KOPT-K1 (cell line): ENCODE data around the gene WDR20.
"Not testable (repeated sequence)": the region's sequence is repeated elsewhere in the genome, so short reads cannot be mapped to it uniquely, and the experiment has no call there.

Experiments used
- H3K27ac ChIP-seq: fragments of 200-600 bp; sonication (generic); 2 replicates; pipeline ENCODE4 v1.5.1; 2016; ENCODE audit warnings: antibody characterized with exemption, mild to moderate bottlenecking, low read depth, low read length; ENCODE audit not compliant: poor library complexity, severe bottlenecking
- H3K36me3 ChIP-seq: fragments of 200-600 bp; sonication (generic); 2 replicates; pipeline ENCODE4 v1.5.1; 2017; ENCODE audit warnings: antibody characterized with exemption, mild to moderate bottlenecking, low read length, moderate library complexity; ENCODE audit not compliant: insufficient read depth
- H3K9me3 ChIP-seq: fragments of 200-600 bp; sonication (generic); 2 replicates; pipeline ENCODE4 v1.5.1; 2017; ENCODE audit warnings: antibody characterized with exemption, low read length, mild to moderate bottlenecking; ENCODE audit not compliant: insufficient read depth, poor library complexity, severe bottlenecking

Gene WDR20, protein sequence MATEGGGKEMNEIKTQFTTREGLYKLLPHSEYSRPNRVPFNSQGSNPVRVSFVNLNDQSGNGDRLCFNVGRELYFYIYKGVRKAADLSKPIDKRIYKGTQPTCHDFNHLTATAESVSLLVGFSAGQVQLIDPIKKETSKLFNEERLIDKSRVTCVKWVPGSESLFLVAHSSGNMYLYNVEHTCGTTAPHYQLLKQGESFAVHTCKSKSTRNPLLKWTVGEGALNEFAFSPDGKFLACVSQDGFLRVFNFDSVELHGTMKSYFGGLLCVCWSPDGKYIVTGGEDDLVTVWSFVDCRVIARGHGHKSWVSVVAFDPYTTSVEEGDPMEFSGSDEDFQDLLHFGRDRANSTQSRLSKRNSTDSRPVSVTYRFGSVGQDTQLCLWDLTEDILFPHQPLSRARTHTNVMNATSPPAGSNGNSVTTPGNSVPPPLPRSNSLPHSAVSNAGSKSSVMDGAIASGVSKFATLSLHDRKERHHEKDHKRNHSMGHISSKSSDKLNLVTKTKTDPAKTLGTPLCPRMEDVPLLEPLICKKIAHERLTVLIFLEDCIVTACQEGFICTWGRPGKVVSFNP

DNA sequence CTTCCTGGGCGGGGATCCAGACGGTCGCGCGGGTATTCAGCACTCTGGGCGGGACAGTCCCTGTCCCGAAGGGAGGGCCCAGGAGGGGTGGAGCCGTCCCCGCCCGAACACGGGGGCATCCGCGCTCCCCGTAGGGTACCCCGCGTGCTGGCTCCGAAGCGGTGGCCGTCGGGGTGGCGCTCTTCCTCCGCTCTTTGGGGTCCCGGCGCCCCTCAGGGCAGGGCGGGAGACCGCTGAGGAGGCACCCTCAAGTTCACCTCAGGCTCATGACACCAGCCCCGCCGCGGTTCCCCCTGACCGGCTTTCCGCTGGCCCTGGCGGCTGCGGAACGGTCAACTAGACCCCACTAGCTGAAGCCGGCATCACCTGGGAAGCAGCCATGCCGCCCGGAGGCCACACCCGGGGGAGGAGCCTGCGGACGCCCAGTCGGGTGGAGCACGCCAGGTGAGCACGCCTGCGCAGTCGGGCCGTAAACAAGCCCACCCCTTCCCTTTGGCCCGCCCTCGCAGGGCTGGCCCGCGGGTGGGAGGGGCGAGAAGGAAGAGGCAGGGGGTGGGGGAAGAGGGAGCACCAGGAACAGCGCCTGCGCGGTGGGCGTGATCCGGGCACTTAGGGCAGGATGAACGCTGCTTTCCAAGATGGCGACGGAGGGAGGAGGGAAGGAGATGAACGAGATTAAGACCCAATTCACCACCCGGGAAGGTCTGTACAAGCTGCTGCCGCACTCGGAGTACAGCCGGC is at the start of gene WDR20:
WDR20 (plus strand) TSS at position 612 of the 741 bp plus-strand sequence; CDS start at position 639, 27 bp downstream.
- Histone ChIP-seq H3K27ac (peak within 1 kb of the TSS; percentile 81), H3K36me3 (peaks cover 20% of the 10 kb centered on the region), H3K9me3 (no peaks in the 10 kb centered on the region)

DNA sequence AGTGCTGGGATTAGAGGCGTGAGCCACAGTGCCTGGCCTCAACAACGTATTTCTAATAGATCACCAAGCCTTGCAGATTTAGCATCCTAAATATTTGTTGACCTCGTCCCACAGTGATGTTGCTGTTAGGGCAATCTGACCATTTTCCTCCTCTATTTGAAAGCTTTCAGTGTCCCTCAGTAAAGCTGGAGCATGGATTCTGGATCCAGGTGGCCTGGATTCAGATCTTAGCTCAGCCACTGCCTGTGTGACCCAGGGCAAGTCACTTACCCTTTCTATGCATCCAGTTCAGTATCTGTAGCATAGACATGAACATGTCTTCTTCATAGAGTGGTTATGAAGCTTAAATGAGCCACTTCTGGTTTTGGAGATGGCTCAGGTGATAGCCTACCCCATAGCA is 49.0 kb upstream of the WDR20 start:
- no peaks in the 10 kb centered on the region for H3K9me3 ChIP-seq
- peaks cover 8% of the 10 kb centered on the region for H3K36me3 ChIP-seq
- H3K27ac ChIP-seq = no peak overlapping the region

DNA sequence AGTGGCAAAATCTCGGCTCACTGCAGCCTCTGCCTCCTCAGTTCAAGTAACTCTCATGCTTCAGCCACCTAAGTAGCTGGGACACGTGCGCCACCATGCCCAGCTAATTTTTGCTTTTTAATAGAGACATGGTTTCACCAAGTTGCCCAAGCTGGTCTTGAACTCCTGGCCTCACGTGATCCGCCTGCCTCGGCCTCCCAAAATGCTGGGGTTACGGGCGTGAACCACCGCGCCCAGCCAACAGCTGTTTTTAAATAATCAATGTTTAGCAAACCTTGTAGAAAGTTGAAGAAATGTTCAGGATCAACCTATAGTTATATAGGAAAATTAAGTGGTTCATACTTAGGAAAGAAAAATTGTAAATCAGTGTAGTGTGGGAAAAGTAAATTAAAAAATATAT is 46.9 kb upstream of the WDR20 start:
- H3K27ac ChIP-seq = no peak overlapping the region
- no peaks in the 10 kb centered on the region for H3K36me3 ChIP-seq
- H3K9me3 ChIP-seq = no peaks in the 10 kb centered on the region

DNA sequence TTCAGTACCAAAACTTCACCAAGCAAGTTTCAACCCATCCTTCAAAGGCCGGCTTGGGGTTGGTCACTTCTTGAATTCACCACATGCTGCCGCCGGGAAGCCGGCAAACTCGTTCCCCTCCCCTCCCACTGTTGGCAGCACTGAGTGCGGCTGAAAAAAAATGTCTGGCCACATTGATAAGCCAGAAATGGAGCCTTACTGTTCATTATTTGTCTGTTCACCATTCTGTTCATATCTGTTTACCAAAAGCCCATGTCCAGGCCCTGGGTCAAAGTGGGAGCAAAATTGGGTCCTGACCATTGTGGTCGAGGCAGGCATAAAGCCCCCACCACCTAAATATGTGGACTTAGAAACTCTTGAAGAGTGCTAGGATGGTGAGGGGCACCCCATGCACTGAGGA is 45.6 kb upstream of the WDR20 start:
- Histone ChIP-seq H3K27ac (no peak overlapping the region), H3K9me3 (no peaks in the 10 kb centered on the region), H3K36me3 (no peaks in the 10 kb centered on the region)

DNA sequence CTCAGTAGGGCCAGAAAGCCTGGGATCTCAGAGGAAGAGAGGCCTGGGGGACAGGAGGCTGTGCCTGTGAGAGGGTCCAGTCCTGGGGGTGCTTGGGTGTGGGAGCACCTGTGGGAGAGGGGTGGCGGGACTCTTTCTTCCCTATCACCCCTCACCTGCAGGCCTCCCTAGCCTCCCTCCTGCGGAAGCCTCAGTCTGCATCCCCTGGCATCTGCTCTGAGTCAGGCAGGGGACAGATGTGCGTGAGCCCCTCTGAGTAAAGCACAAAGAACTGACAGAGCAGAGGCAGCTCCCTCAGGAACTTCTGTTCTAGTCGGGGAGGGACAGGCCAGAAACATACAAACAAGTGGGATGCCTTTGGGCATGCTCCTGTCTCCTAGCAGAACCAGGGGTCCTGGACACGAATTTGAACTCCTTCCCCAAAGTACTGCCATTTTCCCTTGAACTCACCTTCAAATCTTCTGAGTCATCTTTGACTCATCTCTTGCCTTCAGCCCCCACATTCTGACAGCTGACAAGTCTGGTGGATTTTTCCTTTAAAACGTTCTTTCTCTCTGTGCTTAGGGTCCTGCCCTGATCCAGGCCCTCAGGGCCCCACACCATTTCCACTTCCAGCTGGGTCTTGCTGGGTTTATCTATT is 44.3 kb upstream of the WDR20 start:
- Histone ChIP-seq H3K9me3 (no peaks in the 10 kb centered on the region), H3K36me3 (no peaks in the 10 kb centered on the region), H3K27ac (no peak overlapping the region)

DNA sequence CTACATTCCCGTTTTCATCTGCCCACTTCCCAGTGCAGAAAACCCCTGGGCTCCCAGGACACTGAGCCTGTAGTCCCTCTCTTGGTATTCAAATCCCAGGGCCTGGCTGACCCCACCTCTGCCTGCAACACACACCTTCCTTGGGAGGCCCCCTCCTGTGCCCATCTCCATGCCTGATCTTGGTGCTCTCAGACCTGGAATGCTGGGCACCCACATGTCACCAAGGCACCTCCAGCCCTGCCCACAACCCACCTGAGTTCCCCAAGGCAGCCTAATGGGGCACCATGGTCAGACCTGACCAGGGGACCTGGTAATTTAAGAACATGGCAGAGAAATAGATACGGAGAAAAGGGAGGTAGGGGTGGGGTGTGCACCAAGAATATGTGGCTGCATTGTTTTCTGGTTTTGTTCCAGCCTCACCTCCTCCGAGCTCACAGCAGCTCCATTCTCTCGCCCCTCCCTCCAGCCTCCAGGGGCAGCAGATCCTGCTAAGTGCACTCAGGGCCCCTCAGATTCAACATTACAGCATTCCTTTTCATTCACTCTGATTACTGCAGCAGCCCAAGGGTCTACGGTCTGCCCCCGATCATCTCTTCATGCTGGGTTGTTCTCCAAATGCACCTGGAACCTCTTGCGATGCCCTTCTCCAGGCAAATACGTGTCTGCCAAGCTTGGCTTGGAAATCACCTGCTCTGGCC is 43.7 kb upstream of the WDR20 start:
- no peak overlapping the region for H3K27ac ChIP-seq
- no peaks in the 10 kb centered on the region for H3K36me3 ChIP-seq
- H3K9me3 ChIP-seq = no peaks in the 10 kb centered on the region

DNA sequence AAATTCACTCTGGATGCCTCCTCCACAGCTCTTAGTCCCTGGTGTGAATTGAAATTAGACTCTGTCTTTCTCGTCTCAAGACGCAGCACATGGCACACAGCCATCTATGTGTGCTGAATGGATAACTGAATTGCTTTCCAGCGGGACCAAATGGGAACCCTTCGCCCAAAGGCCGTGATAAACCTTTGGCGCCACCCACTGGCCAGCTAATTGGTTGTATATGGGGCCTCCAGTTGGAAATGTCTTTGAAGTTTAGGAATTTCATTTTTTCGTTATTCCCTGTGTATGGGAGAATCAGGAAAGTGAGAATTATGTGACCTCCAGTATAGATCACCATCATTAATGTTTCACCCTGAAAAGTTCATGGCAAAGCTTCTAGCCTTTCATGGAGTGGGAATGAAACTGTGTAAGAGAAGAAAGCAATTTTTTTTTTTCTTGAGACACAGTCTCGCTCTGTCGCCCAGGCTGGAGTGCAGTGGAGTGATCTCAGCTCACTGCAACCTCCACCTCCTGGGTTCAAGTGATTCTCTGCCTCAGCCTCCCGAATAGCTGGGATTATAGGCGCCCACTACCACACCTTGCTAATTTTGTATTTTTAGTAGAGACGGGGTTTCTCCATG is 43.0 kb upstream of the WDR20 start:
- H3K27ac ChIP-seq = no peak overlapping the region
- no peaks in the 10 kb centered on the region for H3K36me3 ChIP-seq
- no peaks in the 10 kb centered on the region for H3K9me3 ChIP-seq

DNA sequence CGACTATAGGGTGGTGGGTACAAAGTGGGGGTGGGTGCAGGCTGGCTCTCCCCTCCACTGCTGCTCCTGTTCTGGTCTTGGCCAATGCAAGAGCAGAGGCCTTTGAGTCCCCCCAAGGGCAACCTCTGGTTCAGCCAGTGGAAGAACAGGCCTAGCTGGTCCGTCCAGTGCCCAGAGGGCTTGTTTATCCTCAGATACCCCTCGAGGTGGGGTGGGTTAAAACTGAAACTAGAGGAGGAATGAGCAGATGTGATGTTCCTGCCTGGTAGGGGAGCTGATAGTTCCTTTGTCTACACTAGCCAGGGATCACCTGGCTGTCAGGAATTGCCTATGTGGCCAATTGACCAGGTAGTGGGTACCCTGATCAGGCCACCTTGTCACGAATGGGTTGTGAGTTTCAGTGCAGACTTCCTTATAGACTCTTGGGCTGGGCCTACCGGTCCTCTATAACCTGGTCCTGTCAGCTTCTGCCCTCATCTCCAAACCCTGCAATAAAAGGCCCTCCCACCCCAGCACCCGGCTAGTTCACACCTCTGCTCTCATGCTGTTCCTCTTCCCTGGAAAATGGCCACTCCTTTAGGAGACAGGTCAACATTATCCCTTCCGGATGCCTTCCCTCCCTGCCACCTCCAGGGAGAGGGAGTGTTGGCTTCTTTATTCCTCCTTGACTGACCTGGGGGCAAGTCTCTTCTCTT is 42.1 kb upstream of the WDR20 start:
- Histone ChIP-seq H3K36me3 (no peaks in the 10 kb centered on the region), H3K9me3 (no peaks in the 10 kb centered on the region), H3K27ac (no peak overlapping the region)

DNA sequence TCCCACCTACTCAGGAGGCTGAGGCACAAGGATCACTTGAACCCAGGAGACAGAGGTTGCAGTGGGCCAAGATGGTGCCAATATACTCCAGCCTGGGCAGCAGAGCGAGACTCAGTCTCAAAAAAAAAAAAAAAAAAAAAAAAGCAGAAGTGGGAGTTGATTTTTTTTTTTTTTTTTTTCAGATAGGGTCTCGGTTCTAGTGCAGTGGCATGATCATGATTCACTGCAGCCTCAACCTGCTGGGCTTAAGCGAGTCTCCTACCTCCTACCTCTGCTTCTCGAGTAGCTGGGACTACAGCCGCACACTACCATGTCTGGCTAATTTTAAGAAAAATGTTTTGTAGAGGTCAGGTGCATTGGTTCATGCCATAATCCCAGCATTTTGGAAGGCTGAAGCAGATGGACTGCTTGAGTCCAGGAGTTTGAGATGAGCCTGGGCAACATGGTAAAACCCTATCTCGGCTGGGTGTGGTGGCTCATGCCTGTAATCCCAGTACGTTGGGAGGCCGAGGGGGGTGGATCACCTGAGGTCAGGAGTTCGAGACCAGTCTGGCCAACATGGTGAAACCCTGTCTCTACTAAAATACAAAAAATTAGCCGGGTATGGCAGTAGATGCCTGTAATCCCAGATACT is 36.5 kb upstream of the WDR20 start:
- Histone ChIP-seq H3K9me3 (no peaks in the 10 kb centered on the region), H3K36me3 (no peaks in the 10 kb centered on the region), H3K27ac (no peak overlapping the region)

DNA sequence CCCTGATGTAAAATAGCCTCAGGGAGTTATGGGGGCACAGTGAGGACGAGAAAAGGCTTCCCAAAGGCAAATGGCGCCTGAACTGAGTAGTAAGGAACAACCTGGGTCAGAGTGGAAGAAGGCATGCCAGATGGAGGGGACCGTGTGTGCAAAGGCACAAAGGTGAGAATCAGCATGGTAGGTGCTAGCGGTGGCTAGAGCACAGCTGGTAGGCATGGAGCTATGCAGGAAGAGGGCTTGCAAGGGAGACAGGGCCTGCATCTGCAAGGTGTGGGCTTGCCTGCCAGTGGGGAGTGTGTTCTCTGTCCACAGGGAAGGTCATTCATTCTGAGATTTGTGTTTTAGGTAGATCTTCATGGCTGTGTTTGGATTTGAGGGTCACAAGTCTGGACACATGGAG is 34.3 kb upstream of the WDR20 start:
- no peaks in the 10 kb centered on the region for H3K36me3 ChIP-seq

DNA sequence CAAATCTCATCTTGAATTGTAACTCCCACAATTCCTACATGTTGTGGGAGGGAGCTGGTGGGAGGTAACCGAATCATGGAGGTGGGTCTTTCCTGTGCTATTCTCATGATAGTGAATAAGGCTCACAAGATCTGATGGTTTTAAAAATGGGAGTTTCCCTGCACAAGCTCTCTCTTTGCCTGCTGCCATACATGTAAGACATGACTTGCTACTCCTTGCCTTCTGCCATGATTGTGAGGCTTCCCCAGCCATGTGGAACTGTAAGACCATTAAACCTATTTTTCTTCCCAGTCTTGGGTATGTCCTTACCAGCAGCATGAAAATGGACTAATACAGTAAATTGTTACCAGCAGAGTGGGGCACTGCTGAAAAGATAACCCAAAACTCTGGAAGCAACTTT is 30.4 kb upstream of the WDR20 start:
- not testable (repeated sequence) for H3K27ac ChIP-seq, H3K36me3 ChIP-seq
- H3K9me3 ChIP-seq = peaks cover 28% of the 10 kb centered on the region

More for the DNA sequence above, 34.3 kb upstream of the WDR20 start:
- Histone ChIP-seq H3K27ac (no peak overlapping the region), H3K9me3 (peaks cover 15% of the 10 kb centered on the region)

DNA sequence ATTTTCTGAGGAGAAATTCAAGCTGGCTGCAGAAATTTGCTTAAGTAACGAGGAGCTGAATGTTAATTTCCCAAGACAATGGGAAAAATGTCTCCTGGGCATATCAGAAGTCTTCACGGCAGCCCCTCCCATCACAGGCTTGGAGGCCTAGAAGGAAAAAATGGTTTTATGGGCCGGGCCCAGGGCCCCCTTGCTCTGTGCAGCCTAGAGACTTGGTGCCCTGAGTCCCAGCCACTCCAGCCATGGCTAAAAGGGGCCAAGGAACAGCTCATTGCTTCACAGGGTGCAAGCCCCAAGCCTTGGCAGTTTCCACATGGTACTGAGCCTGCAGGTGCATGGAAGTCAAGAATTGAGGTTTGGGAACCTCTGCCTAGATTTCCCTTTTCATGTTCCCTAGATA is 28.6 kb upstream of the WDR20 start:
- Histone ChIP-seq H3K27ac (no peak overlapping the region), H3K9me3 (peaks cover 28% of the 10 kb centered on the region), H3K36me3 (no peaks in the 10 kb centered on the region)

DNA sequence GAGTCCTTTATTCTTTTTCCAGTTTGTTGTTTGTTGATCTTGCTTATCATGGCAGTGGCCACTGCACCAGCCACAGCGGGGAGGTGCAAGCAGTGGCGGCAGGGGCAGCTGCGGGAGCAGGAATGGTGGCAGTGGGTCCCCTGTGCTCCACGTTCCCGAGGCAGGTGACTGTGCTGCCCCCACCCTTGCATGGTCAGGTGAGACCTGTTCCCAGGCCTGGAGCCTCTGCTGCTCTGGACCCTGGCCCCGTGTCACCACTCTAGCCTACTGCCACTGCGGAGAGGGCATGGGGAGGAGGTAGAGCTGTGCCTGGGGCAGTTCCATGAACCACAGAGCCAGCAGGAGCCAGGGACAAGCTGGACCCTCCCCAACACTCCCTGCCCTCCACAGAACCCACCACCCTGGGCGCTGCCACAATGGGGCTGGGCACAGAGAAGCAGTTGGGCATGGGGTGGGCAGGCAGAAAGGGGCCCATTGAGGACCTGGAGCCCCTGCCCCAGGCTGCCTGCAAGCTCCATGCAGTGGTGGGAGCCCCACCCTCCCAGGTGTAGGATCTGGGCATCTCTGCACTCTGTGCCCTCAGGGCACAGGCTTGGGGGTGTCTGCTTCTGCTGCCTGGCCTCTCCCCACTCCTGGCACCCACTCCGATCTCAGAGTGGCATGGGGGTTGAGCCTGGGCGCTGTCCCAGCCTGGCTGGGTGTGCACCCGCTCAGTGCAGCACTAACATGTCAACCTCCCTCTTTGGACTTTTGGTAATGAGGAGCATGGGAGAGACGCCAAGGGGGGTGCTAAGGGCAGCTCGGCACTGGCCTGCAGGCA is 23.1 kb upstream of the WDR20 start:
- no peaks in the 10 kb centered on the region for H3K36me3 ChIP-seq
- no peak overlapping the region for H3K27ac ChIP-seq
- H3K9me3 ChIP-seq = peaks cover 21% of the 10 kb centered on the region
